Skin of body (tissue), 2 donors: Measurements from ENCODE around the gene ANKEF1. TPM values are rescaled to one million over a fixed set of nuclear protein-coding genes. Genes with fewer than 3 reads are reported as not detected.
"Not testable (repeated sequence)": the region's sequence is repeated elsewhere in the genome, so short reads cannot be mapped to it uniquely, and the experiment has no call there.

Experiments
- DNase-seq: peaks from one replicate; lab custom pipeline; 2025; lab: John Stamatoyannopoulos, UW
- total RNA-seq: library from RNA; depleted of rRNA; stranded (reverse); fragments of >200 nt; gene quantifications from one replicate; pipeline ENCODE4 v1.2.3, GENCODE V29; 2014

The ANKEF1 gene
- total RNA-seq, 1 donor from 2014 or later, result 1.3 TPM

DNA sequence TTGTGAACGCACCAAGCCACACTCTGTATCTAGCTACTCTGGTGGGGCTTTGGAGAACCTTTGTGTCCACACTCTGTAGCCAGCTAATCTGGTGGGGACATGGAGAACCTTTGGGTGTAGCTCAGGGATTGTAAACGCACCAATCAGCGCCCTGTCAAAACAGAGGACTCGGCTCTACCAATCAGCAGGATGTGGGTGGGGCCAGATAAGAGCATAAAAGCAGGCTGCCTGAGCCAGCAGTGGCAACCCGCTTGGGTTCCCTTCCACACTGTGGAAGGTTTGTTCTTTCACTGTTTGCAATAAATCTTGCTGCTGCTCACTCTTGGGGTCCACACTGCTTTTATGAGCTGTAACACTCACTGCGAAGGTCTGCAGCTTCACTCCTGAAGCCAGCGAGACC lies 2.5 kb upstream of the ANKEF1 start:
- not testable (repeated sequence) for DNase-seq

DNA sequence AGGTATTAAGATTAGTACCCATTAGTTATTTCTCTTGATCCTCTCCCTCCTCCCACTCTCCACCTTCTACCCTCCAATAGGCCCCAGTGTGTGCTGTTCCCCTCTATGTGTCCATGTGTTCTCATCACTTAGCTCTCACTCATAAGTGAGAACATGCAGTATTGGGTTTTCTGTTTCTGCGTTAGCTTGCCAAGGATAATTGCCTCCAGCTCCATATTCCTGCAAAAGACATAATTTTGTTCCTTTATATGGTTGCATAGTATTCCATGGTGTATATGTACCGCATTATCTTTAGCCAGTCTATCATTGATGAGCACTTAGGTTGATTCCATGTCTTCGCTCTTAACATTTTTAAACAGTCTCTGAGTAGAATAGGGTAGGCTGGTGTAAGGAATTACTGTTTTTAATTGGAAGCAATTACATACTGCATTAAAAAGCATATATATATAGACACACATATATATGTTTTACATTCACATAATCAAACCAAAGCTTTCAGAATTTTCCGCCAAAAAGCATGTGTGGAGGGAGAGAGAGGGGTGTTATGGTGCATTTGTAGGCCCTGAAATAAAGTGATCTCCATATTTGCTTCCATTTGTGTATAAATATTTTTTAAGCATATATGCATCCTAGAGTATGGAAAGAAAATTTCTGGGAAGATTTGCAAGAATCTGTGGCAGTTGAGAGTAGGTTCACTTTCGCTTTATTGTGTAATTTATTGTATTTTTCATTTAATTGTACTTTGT lies 709 bp upstream of the ANKEF1 start:
- DNase-seq, result no peak

DNA sequence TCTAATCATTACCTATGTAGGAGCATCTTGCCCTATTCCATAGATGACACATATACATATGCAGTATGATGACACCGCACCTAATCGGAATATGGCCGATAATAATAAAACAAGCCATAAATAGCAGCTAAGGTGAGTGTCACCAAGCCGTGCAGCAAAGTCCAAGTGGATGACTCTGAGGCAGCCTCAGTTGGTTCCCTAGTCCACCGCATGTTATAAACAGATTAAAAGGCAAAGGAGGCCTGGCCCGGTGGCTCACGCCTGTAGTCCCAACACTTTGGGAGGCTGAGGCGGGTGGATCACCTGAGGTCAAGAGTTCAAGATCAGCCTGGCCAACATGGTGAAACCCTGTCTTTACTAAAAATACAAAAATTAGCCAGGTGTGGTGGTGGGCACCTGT lies 1.5 kb downstream of the ANKEF1 start:
- DNase-seq, result not testable (repeated sequence)

DNA sequence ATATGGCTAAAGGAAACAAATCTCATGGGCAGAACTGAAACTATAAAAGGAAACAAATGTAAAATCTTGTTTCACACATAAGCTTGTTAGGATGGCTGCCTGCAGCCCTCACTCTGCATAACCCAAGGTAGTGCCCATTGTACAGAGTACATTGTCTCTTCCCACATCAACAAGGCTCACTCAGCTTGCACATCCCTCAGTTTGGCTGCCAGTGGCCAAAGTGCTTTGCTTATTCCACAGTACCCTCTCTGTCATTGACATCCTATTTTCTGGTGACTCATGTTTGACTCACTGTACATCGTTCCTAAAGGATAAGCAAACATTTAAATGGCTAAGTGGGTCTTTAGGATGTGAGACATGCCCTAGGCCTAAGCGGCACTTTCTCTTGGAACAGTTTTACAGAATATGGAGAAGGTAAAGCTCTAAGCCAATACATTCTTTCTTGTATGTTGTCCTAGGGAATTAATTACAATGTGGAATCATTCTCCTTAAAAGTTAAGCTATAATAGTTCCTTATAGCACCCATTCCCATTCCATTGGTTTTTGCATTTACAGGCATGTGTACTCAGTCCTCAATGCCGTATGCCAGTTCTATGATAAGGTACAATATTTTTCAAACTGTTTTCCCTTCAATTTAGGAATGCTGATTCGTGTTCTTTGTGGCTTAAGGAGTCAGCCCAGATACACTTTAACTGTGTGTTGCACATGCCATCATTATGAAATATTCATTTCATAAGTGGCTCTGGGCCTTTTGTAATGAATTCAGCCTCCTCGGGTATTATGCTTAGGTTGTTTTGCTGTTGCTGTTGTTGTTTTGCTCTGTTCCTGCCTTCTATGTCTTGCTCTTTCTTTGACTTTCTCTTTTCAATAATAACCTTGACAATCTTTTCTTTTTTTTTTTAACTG lies 5.5 kb downstream of the ANKEF1 start:
- DNase-seq, result no peak

DNA sequence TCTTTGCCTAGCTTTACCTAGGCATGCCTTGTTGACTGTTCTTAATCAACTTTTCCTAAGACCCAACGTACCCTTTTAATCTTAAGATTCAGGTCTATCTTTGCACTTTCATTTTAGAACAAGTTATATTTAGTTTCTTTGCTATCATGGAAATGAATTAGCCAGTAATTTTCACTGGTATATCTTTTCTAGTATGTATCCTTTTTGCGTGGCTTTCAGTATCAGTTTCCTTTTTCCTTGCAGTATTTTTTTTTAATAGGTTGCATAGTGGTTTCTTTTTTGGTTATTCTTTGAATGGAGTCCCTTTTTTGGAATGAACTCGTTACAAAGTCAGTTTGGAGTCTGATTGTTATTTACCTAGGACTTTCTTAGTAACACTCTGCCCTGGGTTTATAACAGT lies 7.3 kb downstream of the ANKEF1 start:
- DNase-seq, result no peak

DNA sequence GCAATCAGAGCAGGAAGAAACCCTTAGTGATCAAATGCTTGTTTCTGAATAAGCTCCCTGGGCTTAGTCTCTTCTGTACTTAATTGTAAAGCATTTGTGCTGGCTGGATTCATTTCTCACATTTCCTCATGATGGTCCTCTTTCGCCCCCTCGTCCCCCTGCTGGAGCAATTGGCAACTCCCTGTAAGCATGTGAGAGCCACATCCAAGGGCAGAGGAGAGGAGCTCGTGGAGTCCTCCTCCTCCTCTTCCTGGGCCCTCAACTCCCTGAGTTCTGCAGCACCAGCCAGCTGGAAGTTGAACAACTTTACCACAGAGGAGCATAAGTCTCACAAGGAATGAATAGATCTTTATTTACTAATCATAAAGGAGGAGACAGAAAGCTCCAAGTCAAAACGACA lies 12.6 kb downstream of the ANKEF1 start:
- DNase-seq, result no peak

DNA sequence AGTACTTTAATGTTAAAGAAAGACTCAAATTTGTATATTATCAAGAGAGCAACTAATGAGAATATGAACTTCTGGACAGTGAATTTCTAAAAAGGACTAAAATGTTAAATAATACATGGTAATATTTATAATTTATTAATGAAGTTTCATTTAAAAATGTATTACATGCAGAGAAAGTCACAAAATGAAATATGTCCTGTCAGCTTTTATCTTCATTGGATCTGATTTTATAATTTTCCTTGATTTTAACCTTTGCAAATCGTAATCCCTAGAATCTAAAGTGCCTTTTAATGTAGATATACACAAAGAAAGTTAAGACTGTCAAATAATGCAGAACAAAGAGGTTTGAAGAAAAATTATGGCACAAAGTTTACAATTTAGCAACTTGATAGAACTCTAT lies 16.4 kb downstream of the ANKEF1 start:
- no peak for DNase-seq

DNA sequence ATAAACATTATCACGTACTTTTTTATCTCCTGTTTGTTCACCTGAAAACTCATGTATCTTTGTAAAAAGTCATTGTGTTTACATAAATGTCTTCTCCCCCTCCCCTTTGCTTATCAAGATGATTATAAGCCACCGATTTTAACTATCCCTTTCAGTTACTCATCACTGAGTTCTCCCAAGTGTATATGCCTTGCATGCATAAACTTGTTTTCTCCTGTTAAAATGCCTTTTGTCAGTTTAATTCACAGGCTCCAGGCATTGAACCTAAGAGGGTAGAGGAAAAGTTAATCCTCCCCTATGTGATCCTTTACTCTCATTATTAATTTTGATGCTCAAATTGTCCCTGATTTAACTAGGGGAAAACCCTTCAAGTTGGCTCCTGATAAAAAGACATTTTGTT lies 24.2 kb downstream of the ANKEF1 start:
- no peak for DNase-seq

DNA sequence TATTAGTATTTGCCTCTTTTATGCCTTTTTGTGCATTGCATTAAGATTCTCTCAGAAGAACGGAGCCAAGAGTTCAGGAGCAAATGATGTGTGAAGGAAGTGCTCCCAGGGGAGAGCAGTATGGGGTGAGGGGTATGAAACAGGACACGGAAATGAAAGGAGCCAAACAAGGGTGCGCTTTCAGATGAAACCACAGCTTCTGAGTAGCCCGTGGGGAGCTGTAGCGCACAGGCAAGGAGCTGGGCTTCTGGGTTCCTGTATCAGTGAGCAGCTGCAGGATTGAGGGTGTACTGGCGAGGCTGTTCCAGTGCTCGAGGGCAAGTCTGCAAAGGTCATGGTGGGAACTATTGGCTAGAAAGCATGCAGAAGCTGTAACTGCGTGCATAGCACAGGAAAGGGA lies 25.4 kb downstream of the ANKEF1 start:
- DNase-seq, result no peak

DNA sequence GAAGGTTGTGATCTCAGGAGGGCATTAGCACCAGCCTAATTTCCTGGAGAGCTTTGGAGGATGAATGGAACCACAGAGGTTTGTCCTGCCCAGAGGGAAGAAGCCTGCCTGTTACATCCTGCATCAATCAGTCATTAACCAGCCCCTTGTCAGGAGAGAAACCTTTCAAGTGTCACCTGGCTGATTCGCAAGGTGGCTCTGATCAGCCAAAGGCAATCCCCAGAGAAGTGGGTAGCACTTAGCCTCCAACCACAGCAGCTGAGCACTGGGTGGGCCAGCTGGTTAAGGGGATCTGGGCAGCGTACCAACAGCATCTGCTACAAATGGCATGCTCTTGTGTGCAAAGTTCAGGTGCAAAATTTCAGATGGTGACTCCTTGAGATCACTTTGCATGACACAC lies 26.9 kb downstream of the ANKEF1 start:
- no peak for DNase-seq

DNA sequence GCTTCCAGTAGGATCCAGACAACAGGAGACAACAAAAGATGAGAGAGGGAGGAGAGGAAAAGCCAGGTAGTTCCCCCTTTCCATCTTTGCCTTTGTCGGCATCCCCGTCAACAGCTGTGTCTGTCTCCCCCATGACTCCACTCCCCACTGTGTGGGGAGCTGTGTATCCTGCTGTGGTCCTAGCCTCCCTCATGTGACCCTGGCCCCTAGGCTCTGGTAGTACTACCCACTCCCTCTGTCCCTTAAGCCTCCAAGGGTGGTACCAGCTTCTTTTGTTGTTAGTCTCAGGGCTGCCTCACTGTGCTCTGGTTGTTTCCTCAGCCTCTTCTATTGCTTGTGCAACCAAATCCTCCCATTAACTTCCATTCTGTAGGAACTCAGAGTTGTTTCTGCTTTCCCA lies 28.7 kb downstream of the ANKEF1 start:
- no peak for DNase-seq

DNA sequence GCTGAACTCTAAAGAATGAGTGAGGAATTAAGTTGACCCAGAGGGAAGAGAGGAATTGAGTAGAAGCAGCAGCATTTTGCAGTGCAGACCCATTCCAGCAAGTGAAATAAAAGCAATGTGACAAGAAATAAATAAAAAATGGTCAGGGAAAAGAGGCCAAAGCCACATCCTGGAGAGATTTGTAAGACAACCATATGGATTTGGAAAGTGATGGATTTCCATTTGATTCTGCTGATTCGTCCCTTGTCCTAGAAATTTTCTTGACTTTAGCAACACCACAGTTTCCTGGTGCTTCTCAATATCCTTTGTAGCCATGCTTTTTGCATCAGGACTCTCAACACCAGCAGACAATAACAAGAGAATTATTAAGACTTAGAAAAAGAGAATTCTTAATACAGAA lies 29.8 kb downstream of the ANKEF1 start:
- DNase-seq, result no peak

DNA sequence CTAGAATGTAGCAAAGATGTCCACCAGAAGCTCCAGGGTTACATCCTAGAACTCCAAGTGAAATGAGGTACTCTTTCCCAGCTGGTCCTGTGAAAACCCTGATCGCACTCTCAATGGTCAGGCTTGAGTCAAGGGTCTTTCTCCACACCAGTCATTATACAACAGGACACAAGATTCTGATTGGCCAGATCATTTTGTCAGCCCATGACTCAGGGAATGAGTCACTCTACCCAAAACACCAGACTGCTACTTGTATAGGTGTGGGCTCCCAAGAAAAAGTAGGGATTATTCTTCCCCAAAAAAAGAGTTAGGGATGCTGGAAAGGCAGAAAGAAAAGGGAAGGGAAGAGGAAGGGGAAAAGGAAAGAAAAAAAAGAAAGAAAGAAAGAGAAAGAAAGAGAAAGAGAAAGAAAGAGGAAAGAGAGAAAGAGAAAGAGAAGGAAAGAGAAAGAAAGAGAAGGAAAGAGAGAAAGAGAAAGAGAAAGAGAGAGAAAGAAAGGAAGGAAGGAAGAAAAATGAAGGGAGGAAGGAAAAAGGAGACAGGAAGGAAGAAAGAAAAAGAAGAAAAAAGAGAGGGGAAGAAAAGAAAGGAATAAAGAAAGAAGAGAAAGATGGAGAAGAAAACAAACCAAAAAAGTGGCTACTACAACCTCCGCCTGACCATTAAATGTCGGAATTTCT lies 30.5 kb downstream of the ANKEF1 start:
- DNase-seq, result no peak

DNA sequence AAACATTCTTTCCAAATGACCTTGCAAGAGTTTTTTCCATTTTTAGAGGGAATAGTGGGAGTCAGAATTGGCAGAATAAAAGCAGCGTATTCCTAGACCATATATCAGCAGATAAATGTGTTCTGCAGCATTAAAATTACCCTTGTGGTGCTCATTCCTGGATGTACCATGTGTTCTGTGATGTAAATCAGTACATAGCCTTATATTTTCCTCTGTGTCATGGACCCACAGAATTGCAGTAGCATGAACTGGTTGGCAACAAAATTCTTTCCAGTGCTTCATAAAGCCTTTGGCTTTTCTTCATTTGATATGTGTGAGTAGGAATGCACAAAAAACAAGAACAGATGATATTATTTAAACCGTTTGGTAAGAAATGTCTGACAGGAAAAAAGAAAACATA lies 32.5 kb downstream of the ANKEF1 start:
- DNase-seq, result peak; percentile 50

DNA sequence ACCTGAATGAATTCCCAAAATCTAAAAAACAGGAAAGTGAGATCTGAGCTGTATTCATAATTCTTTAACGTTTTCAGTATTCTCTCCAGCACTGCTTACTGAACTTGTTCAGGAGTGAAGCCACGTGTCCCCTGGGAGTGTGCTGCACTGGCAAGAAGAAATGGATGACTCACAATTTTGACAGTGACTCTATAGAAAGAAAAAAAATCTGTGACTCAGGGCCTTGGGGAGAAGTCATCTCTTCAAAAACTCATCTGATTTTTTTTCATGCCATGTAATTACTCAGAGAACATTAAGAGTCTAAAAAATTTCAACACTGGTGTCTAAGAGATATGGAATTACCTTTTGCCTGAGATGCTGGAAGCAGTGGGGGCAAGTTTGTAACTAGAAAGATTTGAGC lies 39.7 kb downstream of the ANKEF1 start:
- DNase-seq, result no peak

DNA sequence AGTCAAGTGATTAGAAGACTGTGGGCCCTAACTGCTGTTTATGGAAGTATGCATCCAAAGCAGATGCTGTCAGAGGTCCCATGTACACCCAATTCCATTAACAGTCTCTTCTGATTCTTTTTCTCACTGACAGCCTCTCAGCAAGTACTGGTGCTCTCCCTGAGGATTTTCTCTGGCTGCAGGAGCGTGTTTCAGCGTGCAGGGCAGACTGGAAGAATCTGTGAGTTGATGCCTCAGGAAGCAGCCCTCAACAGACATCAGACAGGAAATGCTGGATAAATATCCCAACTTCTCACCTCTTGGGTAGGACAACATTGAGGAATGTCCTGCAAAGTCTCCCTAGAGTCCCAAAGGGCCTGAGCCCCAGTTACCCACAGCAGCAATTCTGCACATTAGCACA lies 40.8 kb downstream of the ANKEF1 start:
- no peak for DNase-seq

DNA sequence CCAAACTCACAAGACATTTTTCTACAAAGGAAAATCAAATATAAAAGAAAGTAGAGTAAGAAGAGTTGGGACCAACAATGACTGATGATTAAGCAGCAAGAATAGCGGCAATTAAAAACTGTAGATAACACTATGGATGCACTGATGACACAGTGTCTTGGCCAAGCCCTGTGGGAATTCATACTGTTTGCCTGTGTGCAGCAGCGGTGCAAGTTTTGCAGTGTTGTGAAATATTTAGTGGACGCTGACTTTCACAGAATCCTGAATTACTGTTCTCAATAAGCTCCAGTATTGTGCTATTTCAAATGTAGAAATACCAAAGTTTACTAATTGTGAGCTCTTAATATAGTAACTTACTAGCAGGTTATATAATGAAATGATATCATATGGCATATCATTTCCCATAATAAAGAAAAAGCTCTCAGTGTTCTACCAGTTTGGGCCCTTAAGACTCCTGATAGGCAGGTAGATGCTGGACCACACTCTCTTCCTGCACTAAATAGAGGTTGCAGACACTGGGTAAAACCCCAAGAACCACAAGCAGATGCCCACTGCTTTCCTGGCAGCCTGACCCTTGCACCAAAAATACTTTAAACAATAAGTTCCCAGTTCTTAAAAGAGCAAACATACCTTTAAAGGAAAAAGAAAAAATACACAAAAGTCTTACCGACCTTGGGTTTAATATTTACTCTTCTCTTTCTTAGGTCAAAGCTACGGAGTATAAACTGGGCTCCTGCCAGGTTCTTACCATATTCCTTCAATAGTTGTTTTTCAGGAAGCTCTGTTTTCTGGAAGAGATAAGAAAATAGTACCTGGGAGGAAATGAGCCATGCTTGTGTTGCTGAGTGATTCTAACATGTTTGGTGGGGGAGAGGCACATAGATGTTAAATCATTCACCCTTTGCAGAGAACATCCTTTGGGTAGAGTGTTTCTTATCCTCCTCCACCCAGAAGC lies 41.6 kb downstream of the ANKEF1 start:
- DNase-seq, result no peak

DNA sequence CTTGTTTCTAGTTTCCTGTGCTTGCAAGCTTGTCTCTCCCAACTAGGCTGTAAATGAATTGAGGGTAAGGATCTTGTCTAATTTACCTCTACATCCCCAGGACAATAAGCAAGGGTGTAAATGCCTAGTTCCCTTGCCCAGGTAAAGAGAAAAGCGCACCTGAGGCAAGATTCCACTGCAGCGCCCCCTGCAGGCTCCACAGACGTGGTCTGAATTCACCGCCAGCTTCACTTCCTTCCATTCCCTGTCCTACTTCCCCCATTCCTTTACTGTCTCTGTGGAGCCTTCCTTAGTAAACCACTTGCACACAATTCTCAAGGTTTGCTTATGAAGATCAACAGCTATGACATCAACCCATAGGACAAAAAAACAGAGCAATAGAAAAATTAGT lies 42.3 kb downstream of the ANKEF1 start:
- no peak for DNase-seq

DNA sequence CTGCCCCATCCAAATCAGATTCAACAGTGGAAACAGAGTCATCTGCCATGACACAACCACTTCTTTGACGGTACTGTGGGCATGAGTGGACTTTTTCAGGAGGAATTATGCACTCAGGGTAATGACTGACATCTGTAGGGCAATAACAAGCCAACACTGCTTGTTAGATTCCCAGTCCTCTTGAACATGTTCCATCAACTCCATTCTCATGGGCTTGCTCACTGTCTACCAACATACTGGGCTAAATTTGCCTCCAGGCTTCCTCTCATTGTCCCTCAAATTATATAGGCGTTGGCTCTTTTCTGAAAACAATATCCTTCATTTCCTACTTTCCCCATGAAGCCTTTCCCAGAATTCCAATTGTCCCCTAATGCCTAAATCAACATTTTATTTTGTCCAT lies 43.1 kb downstream of the ANKEF1 start:
- no peak for DNase-seq

DNA sequence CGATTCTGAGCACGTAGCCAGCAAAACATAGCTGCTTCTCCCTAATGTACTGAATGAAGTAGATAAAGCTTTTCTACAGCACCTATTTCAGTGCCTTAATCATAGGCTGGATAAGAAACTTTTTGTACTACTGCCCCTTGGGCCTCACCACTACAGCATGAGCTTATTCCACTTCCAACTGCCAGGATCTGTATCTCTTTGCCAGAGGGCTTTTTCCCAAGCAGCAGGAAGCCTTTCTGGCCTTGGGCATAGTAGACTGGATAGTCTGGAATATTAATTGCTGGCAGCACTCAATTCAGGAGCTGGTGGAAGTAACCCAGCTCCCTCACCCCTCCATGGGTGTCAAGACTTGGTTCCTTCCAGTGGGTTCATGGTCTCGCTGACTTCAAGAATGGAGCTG lies 43.6 kb downstream of the ANKEF1 start:
- DNase-seq, result no peak

DNA sequence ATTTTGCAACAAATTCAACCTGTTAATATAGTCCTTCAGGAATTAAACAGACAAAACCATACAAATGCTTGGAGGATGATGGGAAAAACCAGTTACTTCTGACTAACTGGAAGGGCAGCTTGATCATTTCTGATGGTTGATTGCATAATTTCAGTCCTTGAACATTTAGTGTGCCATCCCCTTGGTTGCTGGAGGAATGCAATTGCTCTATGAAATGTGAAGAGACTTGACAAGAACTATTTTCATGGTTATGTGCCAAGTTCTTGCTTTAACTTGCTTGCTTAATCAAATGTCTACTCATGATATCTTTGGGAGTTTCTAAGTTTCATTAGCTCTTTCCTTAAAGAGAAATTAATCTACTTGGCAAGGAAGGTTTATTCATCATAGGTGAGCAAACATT lies 45.2 kb downstream of the ANKEF1 start:
- DNase-seq, result no peak
